C1 segment of cervical spinal cord (tissue), 14 donors: Measurements from ENCODE around the gene XXYLT1.

Experiments
- DNase-seq, 14 donors: peaks; one replicate each; lab custom pipeline; 2025; lab: John Stamatoyannopoulos, UW

XXYLT1 gene

GRCh38 chr3:195251336-195252065, 19.5 kb downstream of the XXYLT1 start:
- DNase-seq: no peak

- DNase-seq: no peak
Measured at GRCh38 chr3:195250473-195251251, 20.3 kb downstream of the XXYLT1 start.

GRCh38 chr3:195249858-195250464, 21.0 kb downstream of the XXYLT1 start:
- no peak for DNase-seq

GRCh38 chr3:195249057-195249770, 21.7 kb downstream of the XXYLT1 start:
- no peak for DNase-seq

- no peak for DNase-seq
Measured at GRCh38 chr3:195248281-195248680, 22.7 kb downstream of the XXYLT1 start.

- DNase-seq: no peak
Measured at GRCh38 chr3:195247863-195248189, 23.1 kb downstream of the XXYLT1 start.

- no peak for DNase-seq
Measured at GRCh38 chr3:195247086-195247862, 23.7 kb downstream of the XXYLT1 start.

- peak in 1 of 14 donors; percentile 9 for DNase-seq
Measured at GRCh38 chr3:195246581-195246995, 24.4 kb downstream of the XXYLT1 start.

GRCh38 chr3:195245531-195245951, 25.4 kb downstream of the XXYLT1 start:
- no peak for DNase-seq

- no peak for DNase-seq
Measured at GRCh38 chr3:195241592-195242355, 29.2 kb downstream of the XXYLT1 start.

- no peak for DNase-seq
Measured at GRCh38 chr3:195240939-195241338, 30.0 kb downstream of the XXYLT1 start.

- peak in 4 of 14 donors; percentile 13 to 71 (median 14) for DNase-seq
Measured at GRCh38 chr3:195240171-195240701, 30.7 kb downstream of the XXYLT1 start.

GRCh38 chr3:195239121-195239520, 31.8 kb downstream of the XXYLT1 start:
- no peak for DNase-seq

- no peak for DNase-seq
Measured at GRCh38 chr3:195238586-195239118, 32.3 kb downstream of the XXYLT1 start.

- no peak for DNase-seq
Measured at GRCh38 chr3:195238081-195238571, 32.8 kb downstream of the XXYLT1 start.

- no peak for DNase-seq
Measured at GRCh38 chr3:195236801-195237570, 34.0 kb downstream of the XXYLT1 start.

- DNase-seq: no peak
Measured at GRCh38 chr3:195236076-195236798, 34.7 kb downstream of the XXYLT1 start.

- DNase-seq: no peak
Measured at GRCh38 chr3:195230244-195230643, 40.7 kb downstream of the XXYLT1 start.
